HG02763 (cell line): ENCODE results near the gene LAD1.

Source experiments
- ATAC-seq: cut with Tn5 transposase; IDR thresholded peaks from one replicate; pipeline ENCODE4 v1.9.1; 2021; ENCODE audit warnings: mild to moderate bottlenecking, moderate library complexity; ENCODE audit not compliant: unreplicated experiment

The LAD1 gene

GRCh38 chr1:201419256-201419655, 20.1 kb upstream of the LAD1 start:
- ATAC-seq: no peak

- ATAC-seq: no peak
Measured at GRCh38 chr1:201418461-201418860, 19.3 kb upstream of the LAD1 start.

- ATAC-seq: no peak
Measured at GRCh38 chr1:201414051-201414738, 15.1 kb upstream of the LAD1 start.

GRCh38 chr1:201411292-201411691, 12.2 kb upstream of the LAD1 start:
- no peak for ATAC-seq

GRCh38 chr1:201409440-201409839, 10.3 kb upstream of the LAD1 start:
- ATAC-seq: no peak

GRCh38 chr1:201408834-201409200, 9.7 kb upstream of the LAD1 start:
- ATAC-seq: no peak

GRCh38 chr1:201408176-201408833, 9.2 kb upstream of the LAD1 start:
- ATAC-seq: no peak

GRCh38 chr1:201406831-201407406, 7.8 kb upstream of the LAD1 start:
- no peak for ATAC-seq

GRCh38 chr1:201405484-201405831, 6.3 kb upstream of the LAD1 start:
- no peak for ATAC-seq

GRCh38 chr1:201404722-201405483, 5.8 kb upstream of the LAD1 start:
- ATAC-seq: no peak

GRCh38 chr1:201404055-201404454, 4.9 kb upstream of the LAD1 start:
- ATAC-seq: no peak

- no peak for ATAC-seq
Measured at GRCh38 chr1:201403359-201403758, 4.2 kb upstream of the LAD1 start.

GRCh38 chr1:201401700-201402099, 2.6 kb upstream of the LAD1 start:
- ATAC-seq: no peak

GRCh38 chr1:201400852-201401230, 1.7 kb upstream of the LAD1 start:
- ATAC-seq: no peak

- no peak for ATAC-seq
Measured at GRCh38 chr1:201400212-201400851, 1.2 kb upstream of the LAD1 start.

GRCh38 chr1:201399352-201400126, 415 bp upstream of the LAD1 start:
- no peak for ATAC-seq

GRCh38 chr1:201397675-201398074, 1.4 kb downstream of the LAD1 start:
- ATAC-seq: no peak

- no peak for ATAC-seq
Measured at GRCh38 chr1:201396861-201397464, 2.2 kb downstream of the LAD1 start.

- ATAC-seq: no peak
Measured at GRCh38 chr1:201395936-201396335, 3.2 kb downstream of the LAD1 start.

GRCh38 chr1:201394591-201394990, 4.5 kb downstream of the LAD1 start:
- ATAC-seq: no peak
